Thyroid gland (tissue), 4 donors: ENCODE data around the gene HMGCS1.

ENCODE experiments used
- CTCF ChIP-seq, 6 experiments: fragments of 200-600 bp in 3 of 6; fragments of 450-650 bp in 3 of 6; sonication (generic) in 3 of 6; IDR thresholded peaks; one replicate each; pipeline ENCODE4 v1.5.1; 2016 to 2019; ENCODE audit warnings: antibody characterized with exemption in 6 of 6, mild to moderate bottlenecking in 2 of 6, inconsistent platforms in 1 of 6, moderate library complexity in 1 of 6
- POLR2A ChIP-seq, 2 donors: fragments of 450-650 bp; IDR thresholded peaks; one replicate each; pipeline ENCODE4 v1.6.1; 2017; ENCODE audit warnings: antibody characterized with exemption in 2 of 2, mild to moderate bottlenecking in 2 of 2, moderate library complexity in 1 of 2

GRCh38 chr5:43294226-43294625, 19.0 kb downstream of the HMGCS1 start:
- TF ChIP-seq CTCF (IDR thresholded peaks at IDR 0.05) (no peak), POLR2A (IDR thresholded peaks at IDR 0.05) (no peak)
